ENCODE measurements around the gene SOCS3. TPM values are rescaled to one million over a fixed set of nuclear protein-coding genes. Genes with fewer than 3 reads are reported as not detected.

Gene SOCS3
- total RNA-seq, 3 donors from 2014 or later (not counting 1 experiment from before 2014, with no cell fraction given), result 39.0 to 47.9 (median 43.6) TPM

DNA sequence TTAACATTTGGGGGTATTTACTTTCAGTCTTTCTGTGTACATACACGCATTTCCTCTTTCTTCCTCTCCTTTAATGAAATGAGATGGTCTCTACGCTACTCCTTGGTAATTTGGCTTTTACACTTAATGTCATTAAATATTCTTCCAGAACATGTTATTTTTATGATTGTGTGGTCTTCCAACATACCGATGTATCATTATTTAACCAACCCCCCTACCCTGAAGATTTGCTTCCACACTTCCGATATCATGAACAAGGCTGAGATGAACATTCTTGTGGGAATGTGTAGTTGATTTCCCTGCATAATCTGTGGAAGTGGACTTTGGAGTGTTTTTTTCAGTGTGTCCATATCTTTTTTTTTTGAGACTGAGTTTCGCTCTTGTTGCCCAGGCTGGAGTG, 16.3 kb upstream of the SOCS3 start:
- Mint-ChIP-seq H3K4me1 (peaks cover 18 to 19% of the 10 kb centered on the region in 2 donors), H3K27ac (no peak overlapping the region), H3K9me3 (no peaks in the 10 kb centered on the region), H3K36me3 (no peaks in the 10 kb centered on the region), H3K27me3 (ENCODE audit: low read depth in 2 of 2) (no peaks in the 10 kb centered on the region), H3K4me3 (no peak overlapping the region)
- Histone ChIP-seq H3K27me3 (ENCODE audit: control insufficient read depth, insufficient read depth, low read length) (no peaks in the 10 kb centered on the region), H3K9me3 (ENCODE audit: control insufficient read depth, insufficient read depth, low read length) (no peaks in the 10 kb centered on the region), H3K4me1 (ENCODE audit: control insufficient read depth, insufficient read depth, low read length) (peaks cover 29% of the 10 kb centered on the region), H3K4me3 (ENCODE audit: low read length) (no peak overlapping the region), H3K36me3 (ENCODE audit: control insufficient read depth, insufficient read depth, low read length) (no peaks in the 10 kb centered on the region), H3K27ac (ENCODE audit: low read length) (no peak overlapping the region)
- intact Hi-C loops (cut with micrococcal nuclease), result no loop called here
- ATAC-seq, result no peak
- 93% methylated on average over 3 of the region's 5 CpGs for WGBS (ENCODE audit: insufficient coverage)
- TF ChIP-seq, protein P1, sequence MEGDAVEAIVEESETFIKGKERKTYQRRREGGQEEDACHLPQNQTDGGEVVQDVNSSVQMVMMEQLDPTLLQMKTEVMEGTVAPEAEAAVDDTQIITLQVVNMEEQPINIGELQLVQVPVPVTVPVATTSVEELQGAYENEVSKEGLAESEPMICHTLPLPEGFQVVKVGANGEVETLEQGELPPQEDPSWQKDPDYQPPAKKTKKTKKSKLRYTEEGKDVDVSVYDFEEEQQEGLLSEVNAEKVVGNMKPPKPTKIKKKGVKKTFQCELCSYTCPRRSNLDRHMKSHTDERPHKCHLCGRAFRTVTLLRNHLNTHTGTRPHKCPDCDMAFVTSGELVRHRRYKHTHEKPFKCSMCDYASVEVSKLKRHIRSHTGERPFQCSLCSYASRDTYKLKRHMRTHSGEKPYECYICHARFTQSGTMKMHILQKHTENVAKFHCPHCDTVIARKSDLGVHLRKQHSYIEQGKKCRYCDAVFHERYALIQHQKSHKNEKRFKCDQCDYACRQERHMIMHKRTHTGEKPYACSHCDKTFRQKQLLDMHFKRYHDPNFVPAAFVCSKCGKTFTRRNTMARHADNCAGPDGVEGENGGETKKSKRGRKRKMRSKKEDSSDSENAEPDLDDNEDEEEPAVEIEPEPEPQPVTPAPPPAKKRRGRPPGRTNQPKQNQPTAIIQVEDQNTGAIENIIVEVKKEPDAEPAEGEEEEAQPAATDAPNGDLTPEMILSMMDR (IDR thresholded peaks at IDR 0.05), result no peak
- DNase-seq, result no peak

DNA sequence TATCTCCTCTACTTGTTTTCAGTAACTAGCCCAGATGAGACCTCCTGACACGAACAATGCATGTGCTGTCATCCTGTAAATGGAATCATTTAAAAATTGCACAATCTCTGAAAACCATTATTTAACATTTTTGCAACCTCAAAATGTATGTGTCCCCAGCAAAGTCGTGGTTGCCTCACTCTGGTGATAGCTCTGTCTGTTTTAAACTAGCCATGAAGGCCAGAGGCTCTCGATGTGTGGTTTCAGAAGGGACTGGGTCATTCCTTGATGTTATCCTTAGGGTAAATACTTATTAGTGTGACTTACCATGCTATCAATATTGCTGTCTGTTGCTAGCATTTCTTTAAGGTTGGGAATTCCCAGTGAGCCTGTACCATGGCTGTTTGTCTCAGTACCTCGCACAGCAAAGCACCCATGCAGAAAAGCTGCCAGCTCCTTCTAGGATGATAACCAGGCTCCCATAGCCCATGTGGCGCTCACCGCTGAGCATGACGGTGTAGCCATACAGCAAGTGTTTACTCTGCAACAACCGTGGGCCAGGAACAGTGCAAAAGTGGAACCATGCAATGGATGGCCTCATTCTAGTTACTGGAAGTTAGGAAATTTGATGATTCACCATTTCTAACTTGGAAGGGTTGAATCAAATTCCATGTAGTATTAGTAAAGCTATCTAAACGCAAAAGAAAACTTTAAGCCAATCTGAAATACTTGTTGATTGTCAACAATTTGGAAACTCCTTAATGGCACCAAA, 15.7 kb upstream of the SOCS3 start:
- no peak for ATAC-seq
- WGBS (ENCODE audit: insufficient coverage), result 76% methylated on average over 8 of the region's 9 CpGs
- intact Hi-C loops (cut with micrococcal nuclease), result no loop called here
- Histone ChIP-seq H3K4me1 (ENCODE audit: control insufficient read depth, insufficient read depth, low read length) (peaks cover 24% of the 10 kb centered on the region), H3K27ac (ENCODE audit: low read length) (no peak overlapping the region), H3K27me3 (ENCODE audit: control insufficient read depth, insufficient read depth, low read length) (no peaks in the 10 kb centered on the region), H3K36me3 (ENCODE audit: control insufficient read depth, insufficient read depth, low read length) (no peaks in the 10 kb centered on the region), H3K9me3 (ENCODE audit: control insufficient read depth, insufficient read depth, low read length) (no peaks in the 10 kb centered on the region), H3K4me3 (ENCODE audit: low read length) (no peak overlapping the region)
- no peak for DNase-seq
- H3K4me3 Mint-ChIP-seq, result no peak overlapping the region
- peaks cover 14 to 15% of the 10 kb centered on the region in 2 donors for H3K4me1 Mint-ChIP-seq
- no peak overlapping the region for H3K27ac Mint-ChIP-seq
- no peaks in the 10 kb centered on the region for H3K9me3 Mint-ChIP-seq
- TF ChIP-seq, protein P1 (IDR thresholded peaks at IDR 0.05), result no peak
- H3K27me3 Mint-ChIP-seq (ENCODE audit: low read depth in 2 of 2), result no peaks in the 10 kb centered on the region
- H3K36me3 Mint-ChIP-seq, result no peaks in the 10 kb centered on the region

DNA sequence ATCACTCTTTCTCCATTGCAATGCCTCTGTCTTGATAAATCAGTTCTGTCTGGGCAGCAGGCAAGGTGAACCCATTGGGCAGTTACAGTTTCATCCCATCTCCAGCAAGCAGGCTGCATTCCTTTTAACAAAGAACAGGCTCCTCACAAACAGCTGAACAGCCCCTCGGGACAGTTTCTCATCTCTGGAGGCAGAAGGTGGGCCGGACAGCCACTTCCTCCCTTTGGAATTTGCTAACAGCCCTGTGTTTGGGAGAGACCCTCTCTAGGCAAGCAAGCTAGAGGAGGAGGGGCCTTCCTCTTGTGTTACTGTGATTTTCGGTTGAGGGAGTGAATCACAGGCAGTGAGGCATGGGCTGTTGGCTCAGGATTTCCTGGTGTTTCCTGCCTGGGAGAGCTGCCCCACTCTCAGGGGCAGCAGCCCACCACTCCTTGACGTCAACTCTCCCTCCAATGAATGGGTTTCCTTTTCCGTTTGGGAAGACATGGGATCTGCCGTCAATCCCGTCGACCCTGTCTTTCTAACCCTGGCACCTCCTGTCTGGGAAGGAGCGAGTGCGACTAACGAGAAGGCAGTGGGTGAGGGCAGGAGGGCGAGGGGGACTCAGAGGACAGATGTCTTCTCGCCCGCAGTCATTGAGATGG, 14.9 kb upstream of the SOCS3 start:
- Histone ChIP-seq H3K36me3 (ENCODE audit: control insufficient read depth, insufficient read depth, low read length) (no peaks in the 10 kb centered on the region), H3K27ac (ENCODE audit: low read length) (no peak overlapping the region), H3K9me3 (ENCODE audit: control insufficient read depth, insufficient read depth, low read length) (no peaks in the 10 kb centered on the region), H3K4me3 (ENCODE audit: low read length) (no peak overlapping the region), H3K4me1 (ENCODE audit: control insufficient read depth, insufficient read depth, low read length) (peaks cover 19% of the 10 kb centered on the region), H3K27me3 (ENCODE audit: control insufficient read depth, insufficient read depth, low read length) (no peaks in the 10 kb centered on the region)
- TF ChIP-seq, protein P1 (IDR thresholded peaks at IDR 0.05), result no peak
- no peaks in the 10 kb centered on the region for H3K36me3 Mint-ChIP-seq
- no peaks in the 10 kb centered on the region for H3K9me3 Mint-ChIP-seq
- DNase-seq, result no peak
- H3K27ac Mint-ChIP-seq, result no peak overlapping the region
- H3K4me1 Mint-ChIP-seq, result peaks cover 8% of the 10 kb centered on the region in 2 donors
- 86% methylated on average over 13 of the region's 14 CpGs for WGBS (ENCODE audit: insufficient coverage)
- no peak overlapping the region for H3K4me3 Mint-ChIP-seq
- intact Hi-C loops (cut with micrococcal nuclease), result no loop called here
- no peak for ATAC-seq
- no peaks in the 10 kb centered on the region for H3K27me3 Mint-ChIP-seq (ENCODE audit: low read depth in 2 of 2)

All from natural killer cell (primary cell).